Ishikawa (cell line): ENCODE measurements around the gene EPB41.

Source experiments
- CEBPB ChIP-seq: IDR thresholded peaks from 2 replicates; pipeline ENCODE4 v1.6.1; 2012
- CREB1 ChIP-seq: IDR thresholded peaks from 2 replicates; pipeline ENCODE4 v1.6.1; 2012; ENCODE audit warnings: low read depth
- EGR1 ChIP-seq: IDR thresholded peaks from 2 replicates; pipeline ENCODE4 v1.6.1; 2012
- EP300 ChIP-seq: IDR thresholded peaks from 2 replicates; pipeline ENCODE4 v1.6.1; 2012; ENCODE audit warnings: borderline replicate concordance
- FOXM1 ChIP-seq: IDR thresholded peaks from 2 replicates; pipeline ENCODE4 v1.6.1; 2012; ENCODE audit warnings: low read depth, borderline replicate concordance
- MAX ChIP-seq: IDR thresholded peaks from 2 replicates; pipeline ENCODE4 v1.6.1; 2012
- NFIC ChIP-seq: IDR thresholded peaks from 2 replicates; pipeline ENCODE4 v1.6.1; 2012
- RAD21 ChIP-seq: IDR thresholded peaks from 2 replicates; pipeline ENCODE4 v1.6.1; 2012; ENCODE audit warnings: low read depth
- REST ChIP-seq: IDR thresholded peaks from 2 replicates; pipeline ENCODE4 v1.6.1; 2012; ENCODE audit warnings: low read depth, mild to moderate bottlenecking
- TAF1 ChIP-seq: IDR thresholded peaks from 2 replicates; pipeline ENCODE4 v1.6.1; 2012; ENCODE audit warnings: low read depth, mild to moderate bottlenecking
- TCF12 ChIP-seq: IDR thresholded peaks from 2 replicates; pipeline ENCODE4 v1.6.1; 2012; ENCODE audit warnings: low read depth
- TEAD4 ChIP-seq: IDR thresholded peaks from 2 replicates; pipeline ENCODE4 v1.6.1; 2012
- USF1 ChIP-seq: IDR thresholded peaks from 2 replicates; pipeline ENCODE4 v1.6.1; 2012
- YY1 ChIP-seq: IDR thresholded peaks from 2 replicates; pipeline ENCODE4 v1.6.1; 2012; ENCODE audit warnings: low read depth
- ZBTB7A ChIP-seq: IDR thresholded peaks from 2 replicates; pipeline ENCODE4 v1.6.1; 2012; ENCODE audit warnings: low read depth

Gene EPB41

GRCh38 chr1:28887419-28887834 is 26.9 kb upstream of the EPB41 start:
- no peak for TF ChIP-seq TCF12
- no peak for TF ChIP-seq REST
- TF ChIP-seq CREB1, result no peak
- TF ChIP-seq ZBTB7A, result no peak; the same call in 1 of the 2 replicates
- TF ChIP-seq TEAD4, result no peak
- no peak for TF ChIP-seq CEBPB
- TF ChIP-seq RAD21, result no peak
- TF ChIP-seq USF1, result no peak
- TF ChIP-seq EP300, result no peak
- TF ChIP-seq MAX, result no peak
- TF ChIP-seq NFIC, result no peak
- no peak for TF ChIP-seq FOXM1
- no peak for TF ChIP-seq YY1
- no peak for TF ChIP-seq TAF1
- TF ChIP-seq EGR1, result no peak

- TF ChIP-seq TCF12 (no peak), USF1 (no peak), YY1 (no peak), NFIC (no peak), FOXM1 (no peak), TEAD4 (no peak), RAD21 (no peak), ZBTB7A (no peak; the same call in none of the 2 replicates), CREB1 (no peak), MAX (no peak), REST (no peak), TAF1 (no peak), EGR1 (no peak), CEBPB (no peak), EP300 (no peak)
Observed at GRCh38 chr1:28887835-28888682, 26.3 kb upstream of the EPB41 start.

- TF ChIP-seq MAX (no peak), CREB1 (no peak), TAF1 (no peak), TEAD4 (no peak), EGR1 (no peak), TCF12 (no peak), ZBTB7A (no peak), RAD21 (no peak), FOXM1 (no peak), USF1 (no peak), NFIC (no peak), REST (no peak), CEBPB (no peak)
Observed at GRCh38 chr1:28888915-28889314, 25.5 kb upstream of the EPB41 start.

- TF ChIP-seq EP300 (no peak), MAX (no peak), CEBPB (no peak), TCF12 (no peak), CREB1 (no peak), RAD21 (no peak)
Observed at GRCh38 chr1:28889357-28889756, 25.0 kb upstream of the EPB41 start.
